Fibroblast of lung (primary cell): ENCODE measurements around the gene SMC2. TPM values are rescaled to one million over a fixed set of nuclear protein-coding genes. Genes with fewer than 3 reads are reported as not detected.

Experiments
- DNase-seq, 2 donors: peaks; one replicate each; pipeline versions ENCODE4 v3.0.0 to v3.0.0-alpha.2; 2010; ENCODE audit warnings: low read depth in 2 of 2
- H2AFZ ChIP-seq: 2 replicates; pipeline ENCODE4 v1.5.1; 2012; ENCODE audit warnings: low read length, control low read depth, inconsistent platforms
- H3K27ac ChIP-seq: 2 replicates; pipeline ENCODE4 v1.5.1; 2011; ENCODE audit warnings: low read length, control low read depth; ENCODE audit not compliant: insufficient read depth
- H3K27me3 ChIP-seq: 2 replicates; pipeline ENCODE4 v1.5.1; 2011; ENCODE audit warnings: mild to moderate bottlenecking, low read length; ENCODE audit not compliant: control insufficient read depth, insufficient read depth
- H3K36me3 ChIP-seq: 2 replicates; pipeline ENCODE4 v1.5.1; 2011; ENCODE audit warnings: low read length; ENCODE audit not compliant: control insufficient read depth, insufficient read depth
- H3K4me1 ChIP-seq: 2 replicates; pipeline ENCODE4 v1.5.1; 2011; ENCODE audit warnings: low read length; ENCODE audit not compliant: control insufficient read depth, insufficient read depth; ENCODE audit errors: extremely low read depth
- H3K4me2 ChIP-seq: 2 replicates; pipeline ENCODE4 v1.5.1; 2011; ENCODE audit warnings: low read length, control low read depth; ENCODE audit not compliant: insufficient read depth; ENCODE audit errors: extremely low read depth
- H3K4me3 ChIP-seq, 4 experiments: fragments of 200-600 bp in 1 of 4; sonication (generic) in 1 of 4; replicated peaks in 1 of 4; 2 replicates each; pipeline ENCODE4 v1.5.1; 2011 to 2016; ENCODE audit warnings: low read length in 4 of 4, low read depth in 3 of 4, mild to moderate bottlenecking in 3 of 4, control low read depth in 2 of 4, inconsistent platforms in 1 of 4, mixed read lengths in 1 of 4; ENCODE audit not compliant: insufficient read depth in 1 of 4; ENCODE audit errors: control extremely low read depth in 1 of 4
- H3K79me2 ChIP-seq: 2 replicates; pipeline ENCODE4 v1.5.1; 2012; ENCODE audit warnings: mild to moderate bottlenecking, low read length, inconsistent platforms; ENCODE audit not compliant: control insufficient read depth, insufficient read depth
- H3K9ac ChIP-seq: 2 replicates; pipeline ENCODE4 v1.5.1; 2011; ENCODE audit warnings: mild to moderate bottlenecking, low read length, control low read depth; ENCODE audit not compliant: insufficient read depth
- H3K9me3 ChIP-seq: 2 replicates; pipeline ENCODE4 v1.5.1; 2012; ENCODE audit warnings: low read depth, low read length; ENCODE audit not compliant: control insufficient read depth, insufficient read depth
- H4K20me1 ChIP-seq: 2 replicates; pipeline ENCODE4 v1.5.1; 2011; ENCODE audit warnings: low read length; ENCODE audit not compliant: control insufficient read depth, insufficient read depth; ENCODE audit errors: extremely low read depth
- EZH2 ChIP-seq: IDR thresholded peaks from 2 replicates; pipeline ENCODE4 v1.5.1; 2012; ENCODE audit warnings: low read length, control low read depth, mild to moderate bottlenecking; ENCODE audit errors: missing control alignments
- polyA plus RNA-seq, 2 donors: library from polyadenylated mRNA; depleted of rRNA in 1 of 2; stranded (reverse) in 1 of 2; unstranded in 1 of 2; fragments of >200 nt; gene quantifications; 2 replicates each; pipeline ENCODE4 v1.2.1, GENCODE V29; 2011 to 2012; ENCODE audit warnings: missing spikeins in 1 of 2
- total RNA-seq: library from RNA; depleted of rRNA; stranded (reverse); fragments of >200 nt; gene quantifications from 2 replicates; pipeline ENCODE4 v1.2.1, GENCODE V29; 2014
- TF ChIP-seq, protein P1 (sequence below), 2 donors: IDR thresholded peaks in 1 of 2; conservative IDR thresholded peaks in 1 of 2; 1 replicate in 1 of 2; 2 replicates in 1 of 2; pipeline ENCODE4 v1.5.1; 2011 to 2012; ENCODE audit warnings: low read length in 2 of 2, control low read depth in 1 of 2, inconsistent platforms in 1 of 2, low read depth in 1 of 2, mild to moderate bottlenecking in 1 of 2

SMC2 gene
- total and polyA plus RNA-seq, 2 donors (not counting 1 experiment from before 2014, with no cell fraction given) = 8.9 to 12.6 TPM

DNA sequence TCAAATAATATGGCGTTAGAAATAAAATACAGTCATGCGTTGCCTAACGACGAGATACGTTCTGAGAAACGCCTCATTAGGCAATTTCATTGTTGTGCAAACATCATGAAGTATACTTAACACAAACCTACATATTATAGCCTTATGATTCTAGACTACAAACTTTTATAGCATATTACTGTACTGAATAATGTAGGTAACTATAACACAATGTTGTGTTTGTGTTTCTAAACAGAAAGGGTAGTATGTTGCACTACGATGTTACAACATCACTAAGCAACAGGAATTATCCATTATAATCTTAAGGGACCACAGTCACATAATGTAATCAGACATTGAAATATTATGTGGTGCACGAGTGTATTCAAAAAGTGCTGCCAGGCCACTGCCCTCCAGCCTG lies 3.0 kb upstream of the SMC2 start:
- peak overlapping the region in 3 of 4 experiments; percentile 15 to 51 (median 31) for H3K4me3 ChIP-seq
- TF ChIP-seq, protein P1, sequence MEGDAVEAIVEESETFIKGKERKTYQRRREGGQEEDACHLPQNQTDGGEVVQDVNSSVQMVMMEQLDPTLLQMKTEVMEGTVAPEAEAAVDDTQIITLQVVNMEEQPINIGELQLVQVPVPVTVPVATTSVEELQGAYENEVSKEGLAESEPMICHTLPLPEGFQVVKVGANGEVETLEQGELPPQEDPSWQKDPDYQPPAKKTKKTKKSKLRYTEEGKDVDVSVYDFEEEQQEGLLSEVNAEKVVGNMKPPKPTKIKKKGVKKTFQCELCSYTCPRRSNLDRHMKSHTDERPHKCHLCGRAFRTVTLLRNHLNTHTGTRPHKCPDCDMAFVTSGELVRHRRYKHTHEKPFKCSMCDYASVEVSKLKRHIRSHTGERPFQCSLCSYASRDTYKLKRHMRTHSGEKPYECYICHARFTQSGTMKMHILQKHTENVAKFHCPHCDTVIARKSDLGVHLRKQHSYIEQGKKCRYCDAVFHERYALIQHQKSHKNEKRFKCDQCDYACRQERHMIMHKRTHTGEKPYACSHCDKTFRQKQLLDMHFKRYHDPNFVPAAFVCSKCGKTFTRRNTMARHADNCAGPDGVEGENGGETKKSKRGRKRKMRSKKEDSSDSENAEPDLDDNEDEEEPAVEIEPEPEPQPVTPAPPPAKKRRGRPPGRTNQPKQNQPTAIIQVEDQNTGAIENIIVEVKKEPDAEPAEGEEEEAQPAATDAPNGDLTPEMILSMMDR (conservative IDR thresholded peaks at IDR 0.05 in 1 of 2, IDR thresholded peaks at IDR 0.05 in 1 of 2; ENCODE audit: low read depth in 1 of 2, low read length in 2 of 2) = no peak
- no peak for TF ChIP-seq EZH2
- peak in 1 of 2 donors; percentile 66 for DNase-seq
- H3K4me2 ChIP-seq = peak overlapping the region; percentile 75
- H2AFZ ChIP-seq = peak overlapping the region; percentile 57
- peaks cover 4% of the 10 kb centered on the region for H3K4me1 ChIP-seq
- no peaks in the 10 kb centered on the region for H3K36me3 ChIP-seq
- peak overlapping the region; percentile 57 for H3K27ac ChIP-seq
- H3K27me3 ChIP-seq = no peaks in the 10 kb centered on the region
- no peaks in the 10 kb centered on the region for H4K20me1 ChIP-seq
- H3K79me2 ChIP-seq = peaks cover 12% of the 10 kb centered on the region
- no peaks in the 10 kb centered on the region for H3K9me3 ChIP-seq
- no peak overlapping the region for H3K9ac ChIP-seq

DNA sequence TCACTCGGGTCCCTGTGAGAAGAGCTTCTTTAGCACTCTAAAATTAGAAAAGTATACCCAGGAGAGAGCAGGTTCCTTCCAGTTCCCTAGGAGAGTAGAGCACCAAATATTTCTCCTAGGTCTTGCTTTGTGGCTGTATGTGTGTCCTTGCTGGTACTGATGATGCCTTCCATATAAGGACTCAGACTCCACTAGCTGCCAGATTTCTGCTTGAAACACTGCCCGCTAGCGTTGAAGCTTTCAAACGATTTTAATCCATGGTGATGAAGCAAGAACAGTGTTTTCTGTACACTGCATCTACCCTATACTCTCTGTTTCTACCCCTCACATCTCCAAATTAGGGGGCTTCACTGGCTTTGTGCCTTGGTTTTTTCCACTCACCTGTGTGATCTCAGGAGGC lies 2.4 kb upstream of the SMC2 start:
- peaks cover 16% of the 10 kb centered on the region for H3K79me2 ChIP-seq
- peak overlapping the region; percentile 57 for H2AFZ ChIP-seq
- H4K20me1 ChIP-seq = no peaks in the 10 kb centered on the region
- peaks cover 4% of the 10 kb centered on the region for H3K4me1 ChIP-seq
- peak overlapping the region; percentile 41 for H3K9ac ChIP-seq
- H3K4me3 ChIP-seq = peak overlapping the region in 3 of 4 experiments; percentile 15 to 51 (median 31)
- peak overlapping the region; percentile 75 for H3K4me2 ChIP-seq
- no peaks in the 10 kb centered on the region for H3K9me3 ChIP-seq
- peak; percentile 35 to 89 for DNase-seq
- no peaks in the 10 kb centered on the region for H3K36me3 ChIP-seq
- TF ChIP-seq, protein P1 (conservative IDR thresholded peaks at IDR 0.05 in 1 of 2, IDR thresholded peaks at IDR 0.05 in 1 of 2; ENCODE audit: low read depth in 1 of 2, low read length in 2 of 2) = peak; percentile 55 to 67
- TF ChIP-seq EZH2 = no peak
- H3K27ac ChIP-seq = peak overlapping the region; percentile 57
- no peaks in the 10 kb centered on the region for H3K27me3 ChIP-seq

DNA sequence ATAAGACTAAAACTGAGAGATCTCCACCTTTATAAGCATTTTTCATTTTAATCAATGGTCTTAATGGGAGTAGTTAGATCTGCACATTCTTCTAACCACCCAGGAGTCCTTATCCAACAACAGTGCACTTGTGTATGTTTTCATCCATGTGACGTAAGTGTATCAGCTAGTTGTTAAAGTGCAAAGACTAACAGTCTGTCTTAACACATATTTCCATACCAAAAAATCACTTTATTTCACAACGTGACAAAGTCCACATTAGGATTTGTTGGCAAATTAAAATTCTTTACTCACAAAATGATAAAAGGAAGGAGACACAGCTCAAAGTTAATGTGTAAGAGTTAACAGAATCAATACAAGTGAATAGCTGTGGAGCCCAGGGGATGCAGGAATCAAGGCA lies 1.9 kb upstream of the SMC2 start:
- H3K9ac ChIP-seq = no peak overlapping the region
- H3K4me2 ChIP-seq = no peak overlapping the region
- TF ChIP-seq, protein P1 (conservative IDR thresholded peaks at IDR 0.05 in 1 of 2, IDR thresholded peaks at IDR 0.05 in 1 of 2; ENCODE audit: low read depth in 1 of 2, low read length in 2 of 2) = no peak
- no peak for TF ChIP-seq EZH2
- H4K20me1 ChIP-seq = no peaks in the 10 kb centered on the region
- H3K27me3 ChIP-seq = no peaks in the 10 kb centered on the region
- peak overlapping the region; percentile 98 for H3K27ac ChIP-seq
- no peaks in the 10 kb centered on the region for H3K9me3 ChIP-seq
- H3K79me2 ChIP-seq = peaks cover 16% of the 10 kb centered on the region
- H3K4me3 ChIP-seq = peak overlapping the region in 1 of 4 experiments; percentile 94
- H3K4me1 ChIP-seq = peaks cover 4% of the 10 kb centered on the region
- no peaks in the 10 kb centered on the region for H3K36me3 ChIP-seq
- H2AFZ ChIP-seq = no peak overlapping the region
- no peak for DNase-seq
